Fibroblast of the conjunctiva (primary cell): Measurements from ENCODE around the gene TRAPPC14.

Experiments
- DNase-seq: peaks from one replicate; pipeline ENCODE4 v3.0.0-alpha.2; 2010; ENCODE audit warnings: low read depth

TRAPPC14 gene

GRCh38 chr7:100126239-100126930, 32.1 kb downstream of the TRAPPC14 start:
- DNase-seq = peak; percentile 30

GRCh38 chr7:100124301-100125230, 34.0 kb downstream of the TRAPPC14 start:
- no peak for DNase-seq

- no peak for DNase-seq
These were observed 36.0 kb downstream of the TRAPPC14 start for GRCh38 chr7:100122568-100122967.

GRCh38 chr7:100122067-100122466, 36.5 kb downstream of the TRAPPC14 start:
- DNase-seq = no peak

GRCh38 chr7:100120733-100121036, 37.8 kb downstream of the TRAPPC14 start:
- no peak for DNase-seq

- peak; percentile 28 for DNase-seq
These were observed 38.4 kb downstream of the TRAPPC14 start for GRCh38 chr7:100119970-100120732.

- DNase-seq = peak; percentile 92
These were observed 39.2 kb downstream of the TRAPPC14 start, which contains the start of the genes CNPY4 and TAF6 for GRCh38 chr7:100119072-100119969. Gene CNPY4 (plus strand): TSS chr7:100119634. CDS start chr7:100119745, 111 bp downstream. Gene TAF6 (minus strand): TSS chr7:100119358. CDS start chr7:100114209, 5,149 bp downstream.

GRCh38 chr7:100118388-100119071, 40.0 kb downstream of the TRAPPC14 start:
- DNase-seq = no peak

GRCh38 chr7:100115026-100115425, 43.5 kb downstream of the TRAPPC14 start:
- DNase-seq = no peak

- DNase-seq = no peak
These were observed 46.6 kb downstream of the TRAPPC14 start for GRCh38 chr7:100111914-100112313.

- DNase-seq = no peak
These were observed 47.4 kb downstream of the TRAPPC14 start for GRCh38 chr7:100111156-100111555.

GRCh38 chr7:100109521-100110163, 48.9 kb downstream of the TRAPPC14 start:
- DNase-seq = no peak

GRCh38 chr7:100107890-100108289, 50.6 kb downstream of the TRAPPC14 start:
- no peak for DNase-seq

- DNase-seq = no peak
These were observed 51.3 kb downstream of the TRAPPC14 start for GRCh38 chr7:100107125-100107737.

GRCh38 chr7:100106633-100107032, 51.9 kb downstream of the TRAPPC14 start:
- no peak for DNase-seq

GRCh38 chr7:100105534-100105933, 53.0 kb downstream of the TRAPPC14 start:
- DNase-seq = no peak
